ENCODE results near the gene PPP2R1B. TPM values are rescaled to one million over a fixed set of nuclear protein-coding genes. Genes with fewer than 3 reads are reported as not detected.

The PPP2R1B gene
- total RNA-seq, 6 experiments from 2014 or later, result 44.5 to 150 (median 59.6) TPM

GRCh38 chr11:111700162-111700561 is 66.0 kb downstream of the PPP2R1B start:
- intact Hi-C loops (cut with DNase I), result loop anchor here (10.0 kb wide), 1 partner anchor 85 kb away; no protein-coding TSS in a partner anchor
- DNase-seq, result no peak
- no peak overlapping the region for H3K27ac ChIP-seq

GRCh38 chr11:111699579-111700156 is 66.5 kb downstream of the PPP2R1B start:
- TF ChIP-seq CTCF (IDR thresholded peaks at IDR 0.05), result no peak
- TF ChIP-seq POLR2A (IDR thresholded peaks at IDR 0.05), result no peak
- no peak overlapping the region for H3K27ac ChIP-seq
- H3K9me3 ChIP-seq, result no peaks in the 10 kb centered on the region
- ATAC-seq (no peak), DNase-seq (no peak)
- 92% methylated on average over 1 of the region's 1 CpG for WGBS (ENCODE audit: insufficient coverage, low coverage, low lambda C conversion rate, missing lambda C conversion rate)
- peaks cover 0 to 34% (median 16%) of the 10 kb centered on the region in 4 donors for H3K36me3 ChIP-seq
- no peak overlapping the region for H3K4me3 ChIP-seq
- H3K27me3 ChIP-seq, result no peaks in the 10 kb centered on the region
- intact Hi-C loops (cut with DNase I), result loop anchor here (10.0 kb wide), 1 partner anchor 85 kb away; no protein-coding TSS in a partner anchor
- no peaks in the 10 kb centered on the region for H3K4me1 ChIP-seq

More at GRCh38 chr11:111700162-111700561, 66.0 kb downstream of the PPP2R1B start:
- no peak overlapping the region for H3K4me3 ChIP-seq
- TF ChIP-seq POLR2A (IDR thresholded peaks at IDR 0.05), result no peak
- no peak for TF ChIP-seq CTCF (IDR thresholded peaks at IDR 0.05)
- WGBS (ENCODE audit: insufficient coverage, low coverage, low lambda C conversion rate, missing lambda C conversion rate), result 92% methylated on average over 1 of the region's 1 CpG
- no peak for ATAC-seq
- H3K36me3 ChIP-seq, result peaks cover 0 to 39% (median 18%) of the 10 kb centered on the region in 4 donors
- no peaks in the 10 kb centered on the region for H3K4me1 ChIP-seq
- no peaks in the 10 kb centered on the region for H3K9me3 ChIP-seq
- H3K27me3 ChIP-seq, result no peaks in the 10 kb centered on the region

GRCh38 chr11:111698852-111699559 is 67.2 kb downstream of the PPP2R1B start:
- peak in 1 of 4 donors; percentile 20 for ATAC-seq
- DNase-seq, result no peak
- WGBS (ENCODE audit: insufficient coverage, low coverage, low lambda C conversion rate, missing lambda C conversion rate), result 93% methylated on average over 3 of the region's 3 CpGs
- TF ChIP-seq CTCF (IDR thresholded peaks at IDR 0.05) (no peak), POLR2A (IDR thresholded peaks at IDR 0.05) (no peak)
- intact Hi-C loops (cut with DNase I), result no loop called here
- no peaks in the 10 kb centered on the region for H3K4me1 ChIP-seq
- no peak overlapping the region for H3K27ac ChIP-seq
- no peaks in the 10 kb centered on the region for H3K27me3 ChIP-seq
- H3K9me3 ChIP-seq, result no peaks in the 10 kb centered on the region
- peaks cover 0 to 27% (median 12%) of the 10 kb centered on the region in 4 donors for H3K36me3 ChIP-seq
- no peak overlapping the region for H3K4me3 ChIP-seq

- H3K9me3 ChIP-seq, result no peaks in the 10 kb centered on the region
- WGBS (ENCODE audit: insufficient coverage, low coverage, low lambda C conversion rate, missing lambda C conversion rate), result 60% methylated on average over 1 of the region's 1 CpG
- H3K27ac ChIP-seq, result no peak overlapping the region
- no peaks in the 10 kb centered on the region for H3K27me3 ChIP-seq
- no peak overlapping the region for H3K4me3 ChIP-seq
- TF ChIP-seq POLR2A (IDR thresholded peaks at IDR 0.05), result no peak
- no peak for TF ChIP-seq CTCF (IDR thresholded peaks at IDR 0.05)
- intact Hi-C loops (cut with DNase I), result no loop called here
- H3K4me1 ChIP-seq, result no peaks in the 10 kb centered on the region
- no peak for ATAC-seq
- H3K36me3 ChIP-seq, result peaks cover 0 to 17% (median 6%) of the 10 kb centered on the region in 4 donors
- DNase-seq, result no peak
These were observed 68.2 kb downstream of the PPP2R1B start for GRCh38 chr11:111697933-111698371.
